ENCODE data around the gene PLXNA4. TPM values are rescaled to one million over a fixed set of nuclear protein-coding genes. Genes with fewer than 3 reads are reported as not detected.

The PLXNA4 gene
- total RNA-seq, 1 donor from 2014 or later = 67.7 TPM

DNA sequence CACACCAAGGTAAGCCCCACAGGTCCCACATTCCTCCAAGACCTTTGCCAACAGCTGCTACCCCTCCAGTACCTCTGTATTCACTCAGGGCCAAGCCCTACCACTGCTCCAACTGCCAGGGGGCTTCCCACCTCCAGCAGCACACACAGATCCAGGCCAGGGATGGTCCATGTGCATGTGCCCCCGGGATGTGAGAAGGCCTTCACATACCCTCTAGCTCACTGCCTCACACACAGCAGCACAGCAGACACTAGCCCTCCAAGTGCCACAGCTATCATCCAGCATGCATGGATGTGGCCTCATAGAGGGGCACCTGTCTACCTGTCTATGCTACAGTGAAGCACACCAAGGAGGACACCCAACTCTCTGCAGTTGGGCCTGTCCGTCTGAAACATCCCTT is 488.8 kb downstream of the PLXNA4 start:
- FAIRE-seq (no peak), DNase-seq (ENCODE audit: low spot score in 2 of 2) (no peak)

DNA sequence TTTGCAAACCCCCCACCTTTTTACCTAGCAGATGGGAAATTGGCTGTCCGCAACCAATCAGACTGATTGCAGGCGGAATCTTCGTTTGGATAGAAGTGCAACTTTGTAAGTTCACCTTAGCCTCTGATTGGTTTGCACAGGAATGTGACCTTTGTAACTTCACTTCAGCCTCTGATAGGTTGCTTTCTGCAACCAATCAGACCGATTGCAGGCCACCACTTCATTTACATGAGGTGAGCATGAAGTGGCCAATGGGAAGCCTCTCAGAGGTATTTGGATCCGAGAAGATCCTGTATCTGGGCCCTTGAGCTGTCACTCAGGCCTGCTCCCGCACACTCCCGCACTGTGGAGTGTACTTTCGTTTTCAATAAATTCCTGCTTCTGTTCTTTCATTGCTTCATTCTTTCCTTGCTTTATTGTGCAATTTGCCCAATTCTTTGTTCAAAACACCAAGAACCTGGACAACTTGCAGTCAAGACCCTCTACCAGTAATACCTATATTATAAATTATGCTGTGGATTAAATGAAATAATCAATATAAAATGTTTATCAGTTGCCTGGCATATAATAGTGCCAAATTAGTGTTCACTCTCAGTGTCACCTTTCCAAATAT is 491.4 kb downstream of the PLXNA4 start:
- DNase-seq (ENCODE audit: low spot score in 2 of 2) (no peak), FAIRE-seq (no peak)

DNA sequence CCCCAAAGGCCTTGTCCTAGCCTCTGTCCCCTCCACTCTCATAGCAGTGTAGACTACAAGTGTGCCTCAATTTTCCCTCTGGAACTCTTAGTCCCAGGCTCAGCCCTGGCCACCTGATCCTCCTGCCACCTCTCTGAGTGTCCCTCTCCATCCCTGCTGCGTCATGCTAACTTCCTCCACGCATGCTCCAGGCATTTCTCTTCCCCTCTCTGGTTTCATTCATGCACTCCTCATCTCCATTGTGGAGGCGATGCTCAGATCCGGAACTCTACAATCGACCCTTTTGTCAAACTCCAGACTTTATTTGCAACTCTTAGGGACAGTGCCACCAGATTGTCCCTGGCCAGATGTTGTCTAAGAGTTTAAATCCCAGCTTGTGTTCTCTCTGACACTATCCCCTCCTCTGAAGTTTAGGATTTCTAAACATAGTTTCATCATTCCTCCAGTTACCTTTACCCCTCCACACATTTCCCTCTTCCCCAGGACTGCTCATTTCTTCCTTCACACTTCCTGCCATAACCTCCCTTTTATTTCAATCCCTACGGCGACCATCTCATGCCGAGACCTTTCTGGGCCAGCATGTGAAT is 492.6 kb downstream of the PLXNA4 start:
- DNase-seq (ENCODE audit: low spot score in 2 of 2) (no peak), FAIRE-seq (no peak)

DNA sequence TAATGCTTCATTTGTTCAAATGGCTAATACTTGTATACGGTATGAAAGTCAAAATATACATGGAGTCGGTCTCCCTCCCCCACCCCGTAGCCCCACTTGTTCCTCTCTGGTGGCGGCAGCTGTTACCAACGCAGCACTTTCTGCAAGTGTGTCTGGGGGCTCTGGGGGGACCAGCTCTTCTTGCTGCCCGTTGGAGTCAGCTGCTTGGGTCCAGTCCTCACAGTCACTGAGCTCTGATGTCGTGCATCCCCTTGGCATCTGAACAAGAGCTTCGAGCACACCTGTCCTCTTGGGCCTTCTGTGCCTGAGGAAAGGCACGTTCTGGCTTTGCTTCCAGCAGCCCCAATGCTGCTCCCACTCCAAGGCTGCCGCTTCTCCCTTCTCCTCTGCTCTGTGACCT is 493.1 kb downstream of the PLXNA4 start:
- DNase-seq (ENCODE audit: low spot score in 2 of 2) (no peak), FAIRE-seq (no peak)

DNA sequence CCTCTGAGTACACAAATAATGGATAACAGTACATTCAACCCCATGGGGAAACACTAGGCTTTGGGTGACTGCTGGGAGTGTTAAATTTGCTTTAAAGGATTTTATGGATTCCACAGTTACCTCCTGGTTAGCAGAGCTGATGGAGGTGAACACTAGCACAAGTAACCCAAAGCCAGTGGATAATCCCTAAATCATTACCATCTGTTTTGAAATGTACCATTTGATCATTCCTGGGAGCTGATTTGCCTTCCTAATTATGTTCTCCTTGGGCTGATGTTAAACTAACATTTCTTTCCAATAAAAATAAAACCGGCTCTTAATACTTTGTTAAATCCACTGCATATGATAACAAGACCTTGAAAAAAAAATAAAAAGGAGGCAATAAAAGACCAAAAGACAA is 493.9 kb downstream of the PLXNA4 start:
- DNase-seq (ENCODE audit: low spot score in 2 of 2) (no peak), FAIRE-seq (no peak)

DNA sequence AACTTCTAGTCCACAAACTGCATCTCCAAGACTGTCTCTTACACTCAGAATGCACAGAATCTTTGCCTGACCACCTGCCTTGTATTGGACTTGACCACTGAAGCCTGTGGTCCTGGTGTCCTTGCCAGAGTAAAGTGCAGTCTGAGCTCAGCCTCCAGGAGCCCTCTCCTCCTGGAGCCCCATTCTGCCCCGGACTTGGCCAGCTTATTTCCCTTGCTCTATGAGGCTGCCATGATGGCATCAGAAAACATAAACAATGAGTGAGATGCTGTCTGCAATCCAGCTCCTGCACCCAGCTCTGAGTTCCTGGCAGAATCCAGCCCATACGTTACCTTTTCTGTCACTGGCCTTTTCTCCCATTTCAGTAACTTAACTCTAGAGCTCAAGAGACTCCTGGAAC is 494.6 kb downstream of the PLXNA4 start:
- FAIRE-seq (no peak), DNase-seq (ENCODE audit: low spot score in 2 of 2) (no peak)

DNA sequence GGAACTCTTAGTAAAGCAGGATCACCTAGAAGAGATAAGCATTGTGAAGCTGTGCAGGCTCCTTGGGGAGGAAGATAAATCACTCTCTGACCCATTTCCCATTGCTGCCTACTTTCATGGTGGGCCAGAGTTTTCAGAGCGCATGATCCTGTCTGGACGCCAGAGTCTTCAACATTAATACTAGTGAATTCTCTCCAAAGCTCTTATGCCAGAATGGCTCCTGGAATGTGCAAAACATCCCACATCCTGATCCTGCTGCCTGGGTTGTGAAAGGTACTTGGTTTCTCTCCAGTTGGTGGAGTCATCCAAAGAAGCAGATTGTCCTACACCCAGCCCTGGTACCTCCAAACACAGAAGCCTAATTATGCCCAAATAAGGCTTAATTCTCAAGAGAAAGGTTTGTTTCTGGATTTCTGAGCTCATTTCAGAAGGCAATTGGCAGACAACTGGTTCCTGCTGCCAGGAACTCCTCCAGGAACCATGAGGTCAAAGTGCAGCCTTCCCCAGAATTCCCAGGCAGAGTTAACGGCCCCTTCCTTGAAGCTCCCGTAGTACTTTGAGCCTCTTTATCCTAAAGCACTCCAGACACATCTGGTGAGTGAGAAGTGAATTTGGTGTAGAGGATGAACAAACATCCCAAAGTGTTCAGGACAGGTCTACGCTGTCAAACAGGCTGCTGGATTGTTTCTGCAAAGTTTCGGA is 495.2 kb downstream of the PLXNA4 start:
- FAIRE-seq = no peak
- no peak for DNase-seq (ENCODE audit: low spot score in 2 of 2)

DNA sequence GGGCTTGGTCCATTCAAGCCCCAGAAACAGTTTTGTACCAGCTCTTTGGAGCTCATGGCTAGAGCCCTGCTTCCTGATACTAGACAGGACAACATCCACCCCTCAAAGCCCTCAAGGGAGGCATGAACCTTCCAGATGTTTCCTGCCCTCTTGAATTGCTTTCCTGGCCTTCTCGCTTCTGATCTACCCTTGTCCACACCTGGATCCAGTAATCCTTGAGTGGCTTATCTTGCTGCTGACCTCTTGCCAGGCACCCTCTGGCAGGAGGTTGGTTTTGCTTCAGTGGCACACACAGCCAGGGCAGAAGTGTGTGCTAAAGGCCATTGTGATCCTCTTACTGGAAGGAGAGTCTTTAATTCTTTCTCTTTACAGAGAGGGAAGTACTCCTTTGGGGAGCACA is 495.8 kb downstream of the PLXNA4 start:
- FAIRE-seq (no peak), DNase-seq (ENCODE audit: low spot score in 2 of 2) (no peak)

DNA sequence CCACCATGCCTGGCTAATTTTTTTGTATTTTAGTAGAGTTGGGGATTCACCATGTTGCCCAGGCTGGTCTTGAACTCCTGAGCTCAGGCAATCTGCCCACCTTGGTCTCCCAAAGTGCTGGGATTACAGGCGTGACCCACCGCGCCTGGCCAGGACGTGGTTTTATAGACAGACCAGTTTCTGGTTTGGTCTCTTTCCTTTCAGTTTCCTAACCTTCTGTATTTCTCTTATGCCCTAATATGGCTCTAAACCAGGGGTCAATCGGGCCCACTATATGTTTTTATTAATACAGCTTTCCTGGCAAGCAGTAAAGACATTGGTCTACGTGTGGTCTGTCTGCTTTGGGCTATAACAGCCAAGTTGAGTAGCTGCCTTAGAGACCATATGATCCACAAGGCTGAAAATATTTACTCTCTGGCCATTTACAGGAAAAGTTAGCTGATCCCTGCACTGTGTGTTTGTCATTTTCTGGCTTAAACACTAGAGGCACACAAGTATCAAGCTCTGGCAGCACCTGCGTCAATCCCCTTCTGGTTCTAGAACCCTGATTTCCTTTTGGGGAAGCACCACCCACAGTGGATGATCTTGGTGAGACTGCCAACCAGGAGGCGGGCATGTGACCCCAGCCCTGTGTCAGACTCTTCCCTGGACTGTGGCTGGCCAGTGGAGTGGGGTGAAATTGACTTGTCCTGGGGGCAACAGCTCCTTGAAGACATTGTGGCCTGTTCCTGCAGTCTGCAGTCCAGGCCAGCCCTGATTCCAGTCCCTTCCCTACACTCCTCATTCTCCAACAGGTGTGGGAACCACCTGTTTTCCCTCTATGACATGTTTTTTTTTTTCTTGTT is 497.2 kb downstream of the PLXNA4 start:
- FAIRE-seq = no peak

DNA sequence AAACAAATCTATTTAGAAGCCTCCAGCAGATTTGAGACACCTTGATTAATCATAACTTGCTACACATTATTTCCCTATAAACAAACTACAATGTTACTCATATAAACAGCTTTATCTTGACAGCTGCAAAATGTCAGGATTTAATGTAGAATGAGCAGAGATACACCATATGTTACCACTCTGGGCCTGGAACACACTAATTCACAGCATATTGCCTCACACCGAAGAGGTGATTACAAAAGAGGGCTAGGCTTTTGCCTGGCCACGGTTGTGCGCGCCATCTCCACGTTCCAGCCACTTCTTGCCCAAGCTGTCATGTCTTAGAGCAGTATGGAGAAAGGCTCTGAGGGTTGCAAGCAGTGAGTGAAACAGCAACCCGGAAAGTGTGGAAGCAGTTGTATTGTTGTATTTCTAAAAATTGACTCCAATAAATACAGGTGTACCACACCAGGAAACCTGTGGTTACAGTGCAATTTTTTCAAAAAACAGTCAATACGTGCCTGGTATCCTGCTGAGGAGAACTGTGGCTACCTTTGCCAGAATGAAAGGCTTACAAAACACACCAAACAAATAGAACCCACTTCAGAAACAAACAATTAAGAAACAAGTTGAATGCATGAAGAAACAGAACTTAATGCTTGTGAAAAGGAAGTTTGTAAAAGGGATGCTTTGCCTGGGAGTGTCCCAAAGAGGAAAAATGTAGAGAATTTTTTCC is 498.1 kb downstream of the PLXNA4 start:
- no peak for DNase-seq (ENCODE audit: low spot score in 2 of 2)
- no peak for FAIRE-seq

More for the DNA sequence above, 497.2 kb downstream of the PLXNA4 start:
- DNase-seq (ENCODE audit: low spot score in 2 of 2) = no peak

DNA sequence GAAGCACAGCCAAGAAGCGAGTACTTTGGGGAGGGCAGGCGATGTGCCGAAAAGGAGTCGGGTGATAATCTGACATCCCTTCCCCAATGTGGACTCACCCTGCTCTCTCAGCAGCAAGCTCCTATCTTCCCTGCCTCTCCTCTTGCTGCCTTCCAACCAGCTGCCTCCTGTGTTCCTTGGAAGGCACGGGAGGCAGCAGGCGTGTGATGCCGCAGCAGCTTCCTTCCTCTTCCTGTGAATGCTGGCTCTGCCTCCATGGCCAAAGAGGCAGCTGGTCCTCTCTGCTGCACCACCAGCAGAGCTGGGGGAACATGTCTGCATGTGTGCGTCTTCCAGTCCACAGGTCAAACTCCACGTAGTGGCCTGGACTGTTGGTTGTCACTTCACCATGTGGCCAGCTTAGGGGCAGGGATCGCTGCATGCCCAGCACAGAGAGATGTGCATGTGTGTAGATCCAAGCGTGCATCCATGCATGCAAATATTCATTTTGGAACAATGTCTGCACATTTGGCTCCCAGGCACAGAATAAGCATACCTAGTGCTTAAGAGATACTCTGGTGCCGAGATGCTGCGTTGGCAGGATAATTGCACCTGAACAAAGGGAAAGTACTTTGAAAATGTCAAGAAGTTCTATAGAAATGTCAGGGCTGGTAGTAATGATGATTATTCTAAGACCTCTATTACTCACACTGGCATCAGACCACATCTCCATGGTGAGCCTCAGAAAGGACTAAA is 499.8 kb downstream of the PLXNA4 start:
- DNase-seq (ENCODE audit: low spot score in 2 of 2) (no peak), FAIRE-seq (no peak)

DNA sequence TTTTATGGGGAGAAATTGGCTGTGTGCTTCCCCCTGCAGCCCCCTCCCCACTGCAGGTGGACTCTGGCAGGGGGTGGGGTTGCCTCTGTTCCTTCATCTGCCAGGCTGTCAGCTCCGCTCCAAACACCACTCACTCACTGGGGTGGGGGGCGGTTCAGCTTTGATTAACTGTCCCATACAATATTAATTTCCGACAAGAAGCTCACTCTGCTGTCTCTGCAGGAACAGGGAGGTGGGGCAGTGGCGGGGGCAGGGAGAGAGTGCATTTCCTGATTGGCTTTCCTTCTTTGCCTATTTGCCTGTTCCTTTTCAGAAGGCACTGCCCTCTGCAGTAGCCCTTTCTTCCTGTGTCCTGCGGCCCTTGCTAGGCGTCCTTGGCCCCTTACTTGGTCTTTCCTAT is 500.8 kb downstream of the PLXNA4 start:
- no peak for FAIRE-seq
- no peak for DNase-seq (ENCODE audit: low spot score in 2 of 2)

DNA sequence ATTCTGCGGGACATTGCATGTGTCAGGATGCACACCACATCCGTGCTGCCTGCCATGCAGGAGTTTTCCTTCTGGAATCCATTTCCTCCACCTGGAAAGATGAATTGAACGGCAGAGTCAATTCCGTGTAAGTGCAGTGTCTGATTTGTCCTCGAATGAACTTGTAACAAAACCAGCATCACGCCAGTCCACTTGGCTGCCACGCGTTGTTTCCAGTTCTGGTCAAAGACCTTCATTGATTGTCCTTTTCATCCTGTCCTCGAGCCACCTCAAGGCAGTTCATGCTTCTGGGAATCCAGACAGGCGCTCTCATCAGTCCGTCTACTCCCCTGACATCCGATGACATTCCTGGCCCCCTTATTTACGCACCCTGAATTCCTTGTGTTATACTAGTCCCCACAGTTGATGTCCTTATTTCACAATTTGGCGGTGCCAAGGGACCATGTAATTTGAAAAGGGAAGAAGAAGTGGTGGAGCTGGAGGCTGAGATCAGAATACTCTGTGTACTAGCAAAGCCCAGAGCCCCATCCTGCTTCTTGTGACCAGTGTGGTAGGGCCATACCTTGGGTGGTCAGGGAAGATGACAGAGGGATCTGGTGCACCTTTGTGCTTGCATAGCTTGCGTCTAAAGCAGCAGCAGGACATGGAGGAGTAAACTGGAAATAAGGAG is 502.2 kb downstream of the PLXNA4 start:
- DNase-seq (ENCODE audit: low spot score in 2 of 2) (peak in 1 of 2 donors; percentile 29), FAIRE-seq (no peak)

Measured in frontal cortex (tissue), 4 donors.